BLaER1 (cell line): ENCODE measurements around the gene UGT1A7.

ENCODE experiments used
- H3K27ac ChIP-seq: shearing (Covaris generic); formaldehyde crosslinking; 2 replicates; pipeline ENCODE4 v1.8.1; 2022
- H3K27me3 ChIP-seq: shearing (Covaris generic); formaldehyde crosslinking; 2 replicates; pipeline ENCODE4 v1.8.1; 2022
- H3K36me3 ChIP-seq: shearing (Covaris generic); formaldehyde crosslinking; 2 replicates; pipeline ENCODE4 v1.8.1; 2022
- H3K4me1 ChIP-seq: shearing (Covaris generic); formaldehyde crosslinking; 2 replicates; pipeline ENCODE4 v1.8.1; 2022
- H3K4me2 ChIP-seq: shearing (Covaris generic); formaldehyde crosslinking; 2 replicates; pipeline ENCODE4 v1.8.1; 2022
- H3K4me3 ChIP-seq: shearing (Covaris generic); formaldehyde crosslinking; 2 replicates; pipeline ENCODE4 v1.8.1; 2022
- H3K9ac ChIP-seq: shearing (Covaris generic); formaldehyde crosslinking; 2 replicates; pipeline ENCODE4 v1.8.1; 2022
- H3K9me3 ChIP-seq: shearing (Covaris generic); formaldehyde crosslinking; 2 replicates; pipeline ENCODE4 v1.8.1; 2022
- H4K20me1 ChIP-seq: shearing (Covaris generic); formaldehyde crosslinking; 2 replicates; pipeline ENCODE4 v1.8.1; 2022
- Cebpa-rat ChIP-seq: shearing (Covaris generic); IDR thresholded peaks from 2 replicates; pipeline ENCODE4 v1.8.1; 2022

Gene UGT1A7

GRCh38 chr2:233679196-233679595, 2.5 kb upstream of the UGT1A7 start:
- no peak overlapping the region for H3K4me3 ChIP-seq
- H3K9me3 ChIP-seq: no peaks in the 10 kb centered on the region
- no peaks in the 10 kb centered on the region for H3K27me3 ChIP-seq
- no peak overlapping the region for H3K9ac ChIP-seq
- H3K27ac ChIP-seq: no peak overlapping the region
- peaks cover 13% of the 10 kb centered on the region for H3K4me1 ChIP-seq
- TF ChIP-seq Cebpa-rat: no peak
- H4K20me1 ChIP-seq: no peaks in the 10 kb centered on the region
- no peaks in the 10 kb centered on the region for H3K36me3 ChIP-seq
- H3K4me2 ChIP-seq: no peak overlapping the region

GRCh38 chr2:233680361-233681045, 1.2 kb upstream of the UGT1A7 start:
- Histone ChIP-seq H3K4me2 (no peak overlapping the region), H3K4me1 (peaks cover 13% of the 10 kb centered on the region), H3K9ac (no peak overlapping the region), H3K4me3 (no peak overlapping the region), H3K27me3 (no peaks in the 10 kb centered on the region), H4K20me1 (no peaks in the 10 kb centered on the region), H3K27ac (no peak overlapping the region), H3K36me3 (no peaks in the 10 kb centered on the region), H3K9me3 (no peaks in the 10 kb centered on the region)
- TF ChIP-seq Cebpa-rat: no peak

GRCh38 chr2:233684640-233685039, 2.9 kb downstream of the UGT1A7 start:
- H3K27ac ChIP-seq: no peak overlapping the region
- no peak overlapping the region for H3K4me2 ChIP-seq
- no peak overlapping the region for H3K9ac ChIP-seq
- no peaks in the 10 kb centered on the region for H4K20me1 ChIP-seq
- H3K27me3 ChIP-seq: no peaks in the 10 kb centered on the region
- H3K4me1 ChIP-seq: peaks cover 13% of the 10 kb centered on the region
- H3K36me3 ChIP-seq: no peaks in the 10 kb centered on the region
- TF ChIP-seq Cebpa-rat: no peak
- H3K9me3 ChIP-seq: no peaks in the 10 kb centered on the region
- no peak overlapping the region for H3K4me3 ChIP-seq

- TF ChIP-seq Cebpa-rat: no peak
- no peak overlapping the region for H3K4me2 ChIP-seq
- no peaks in the 10 kb centered on the region for H3K9me3 ChIP-seq
- no peak overlapping the region for H3K9ac ChIP-seq
- no peaks in the 10 kb centered on the region for H4K20me1 ChIP-seq
- no peaks in the 10 kb centered on the region for H3K36me3 ChIP-seq
- H3K4me1 ChIP-seq: peaks cover 13% of the 10 kb centered on the region
- no peak overlapping the region for H3K27ac ChIP-seq
- H3K4me3 ChIP-seq: no peak overlapping the region
- H3K27me3 ChIP-seq: no peaks in the 10 kb centered on the region
These were observed 5.2 kb downstream of the UGT1A7 start for GRCh38 chr2:233686928-233687327.

GRCh38 chr2:233688341-233688740, 6.6 kb downstream of the UGT1A7 start:
- H4K20me1 ChIP-seq: no peaks in the 10 kb centered on the region

GRCh38 chr2:233689031-233689430, 7.3 kb downstream of the UGT1A7 start:
- no peak overlapping the region for H3K9ac ChIP-seq
- H3K9me3 ChIP-seq: no peaks in the 10 kb centered on the region
- no peaks in the 10 kb centered on the region for H4K20me1 ChIP-seq
- H3K27me3 ChIP-seq: no peaks in the 10 kb centered on the region
- H3K4me2 ChIP-seq: no peak overlapping the region
- H3K27ac ChIP-seq: no peak overlapping the region
- H3K4me1 ChIP-seq: no peaks in the 10 kb centered on the region
- TF ChIP-seq Cebpa-rat: no peak
- no peaks in the 10 kb centered on the region for H3K36me3 ChIP-seq
- H3K4me3 ChIP-seq: no peak overlapping the region

More at GRCh38 chr2:233688341-233688740, 6.6 kb downstream of the UGT1A7 start:
- no peak for TF ChIP-seq Cebpa-rat
- Histone ChIP-seq H3K9ac (no peak overlapping the region), H3K9me3 (no peaks in the 10 kb centered on the region), H3K27ac (no peak overlapping the region), H3K4me2 (no peak overlapping the region), H3K27me3 (no peaks in the 10 kb centered on the region), H3K4me1 (peaks cover under 1% of the 10 kb centered on the region; the same call in 1 of the 2 replicates), H3K4me3 (no peak overlapping the region), H3K36me3 (no peaks in the 10 kb centered on the region)

GRCh38 chr2:233689501-233689900, 7.8 kb downstream of the UGT1A7 start:
- H4K20me1 ChIP-seq: no peaks in the 10 kb centered on the region
- no peak overlapping the region for H3K4me3 ChIP-seq
- H3K36me3 ChIP-seq: no peaks in the 10 kb centered on the region
- no peak overlapping the region for H3K9ac ChIP-seq
- no peak overlapping the region for H3K27ac ChIP-seq
- no peaks in the 10 kb centered on the region for H3K27me3 ChIP-seq
- TF ChIP-seq Cebpa-rat: no peak
- no peaks in the 10 kb centered on the region for H3K4me1 ChIP-seq
- no peaks in the 10 kb centered on the region for H3K9me3 ChIP-seq
- no peak overlapping the region for H3K4me2 ChIP-seq

- Histone ChIP-seq H3K36me3 (no peaks in the 10 kb centered on the region), H3K9ac (no peak overlapping the region), H3K4me2 (no peak overlapping the region), H4K20me1 (no peaks in the 10 kb centered on the region), H3K27me3 (no peaks in the 10 kb centered on the region), H3K4me1 (no peaks in the 10 kb centered on the region), H3K27ac (no peak overlapping the region), H3K4me3 (no peak overlapping the region), H3K9me3 (no peaks in the 10 kb centered on the region)
- no peak for TF ChIP-seq Cebpa-rat
These were observed 8.7 kb downstream of the UGT1A7 start for GRCh38 chr2:233690444-233690843.

- no peak overlapping the region for H3K4me3 ChIP-seq
- H3K9me3 ChIP-seq: no peaks in the 10 kb centered on the region
- no peak overlapping the region for H3K9ac ChIP-seq
- H3K27ac ChIP-seq: no peak overlapping the region
- no peak for TF ChIP-seq Cebpa-rat
- H3K27me3 ChIP-seq: no peaks in the 10 kb centered on the region
- no peaks in the 10 kb centered on the region for H3K4me1 ChIP-seq
- no peaks in the 10 kb centered on the region for H4K20me1 ChIP-seq
- no peak overlapping the region for H3K4me2 ChIP-seq
- no peaks in the 10 kb centered on the region for H3K36me3 ChIP-seq
These were observed 10.0 kb downstream of the UGT1A7 start for GRCh38 chr2:233691443-233692433.

GRCh38 chr2:233692648-233693047, 10.9 kb downstream of the UGT1A7 start, which contains the start of gene UGT1A6:
UGT1A6 (plus strand) TSS chr2:233692890; CDS start chr2:233693005, 115 bp downstream.
- H3K27me3 ChIP-seq: no peaks in the 10 kb centered on the region
- no peak within 1 kb of the TSS for H3K27ac ChIP-seq
- no peak within 1 kb of the TSS for H3K4me2 ChIP-seq
- H3K4me1 ChIP-seq: no peaks in the 10 kb centered on the region
- H4K20me1 ChIP-seq: no peaks in the 10 kb centered on the region
- TF ChIP-seq Cebpa-rat: no peak
- H3K36me3 ChIP-seq: no peaks in the 10 kb centered on the region
- H3K9ac ChIP-seq: no peak within 1 kb of the TSS
- H3K9me3 ChIP-seq: no peaks in the 10 kb centered on the region
- no peak within 1 kb of the TSS for H3K4me3 ChIP-seq
